HFFc6 (cell line): Measurements from ENCODE around the gene INTS15. TPM values are rescaled to one million over a fixed set of nuclear protein-coding genes. Genes with fewer than 3 reads are reported as not detected.

Experiments used
- DNase-seq: peaks from one replicate; pipeline ENCODE4 v3.0.0-alpha.2; 2018
- H3K27ac Mint-ChIP-seq: 2 replicates; pipeline ENCODE4 v1.8.0; 2020; ENCODE audit warnings: mild to moderate bottlenecking, mixed read lengths
- H3K27me3 Mint-ChIP-seq: 2 replicates; pipeline ENCODE4 v1.8.0; 2021; ENCODE audit warnings: mild to moderate bottlenecking, moderate library complexity, mixed read lengths; ENCODE audit not compliant: insufficient read depth
- H3K36me3 Mint-ChIP-seq: 2 replicates; pipeline ENCODE4 v1.8.0; 2021; ENCODE audit warnings: low read depth, mixed read lengths
- H3K4me1 Mint-ChIP-seq: 2 replicates; pipeline ENCODE4 v1.8.0; 2020; ENCODE audit warnings: low read depth, mixed read lengths
- H3K4me3 Mint-ChIP-seq: 2 replicates; pipeline ENCODE4 v1.8.0; 2020; ENCODE audit warnings: mild to moderate bottlenecking, moderate library complexity, mixed read lengths
- H3K9me3 Mint-ChIP-seq: 2 replicates; pipeline ENCODE4 v1.8.0; 2020; ENCODE audit warnings: mild to moderate bottlenecking, mixed read lengths
- CTCF ChIP-seq: fragments of 200-600 bp; sonication (generic); IDR thresholded peaks from 2 replicates; pipeline ENCODE4 v1.5.0; 2021; ENCODE audit warnings: antibody characterized with exemption, mild to moderate bottlenecking
- total RNA-seq, 6 experiments: library from RNA; stranded (reverse); fragmentation: NEBNext Ultra II Directional; extraction: Animal tissue kit (Norgen Biotek cat#: 25700); gene quantifications; 2 replicates in 1 of 6; 3 replicates in 5 of 6; pipeline ENCODE4 v1.2.3, GENCODE V29; 2021

INTS15 gene
- total RNA-seq, 6 experiments from 2014 or later, result 14.9 to 17.9 (median 17.4) TPM

- H3K27me3 Mint-ChIP-seq, result peaks cover 10% of the 10 kb centered on the region
- no peaks in the 10 kb centered on the region for H3K9me3 Mint-ChIP-seq
- no peak overlapping the region for H3K4me3 Mint-ChIP-seq
- no peak for DNase-seq
- no peaks in the 10 kb centered on the region for H3K4me1 Mint-ChIP-seq
- no peak overlapping the region for H3K27ac Mint-ChIP-seq
- no peaks in the 10 kb centered on the region for H3K36me3 Mint-ChIP-seq
- TF ChIP-seq CTCF, result no peak
These were observed 29.9 kb upstream of the INTS15 start for GRCh38 chr7:6559896-6560295.

GRCh38 chr7:6562106-6562505 is 27.7 kb upstream of the INTS15 start:
- H3K4me3 Mint-ChIP-seq, result no peak overlapping the region
- no peak for TF ChIP-seq CTCF
- H3K36me3 Mint-ChIP-seq, result no peaks in the 10 kb centered on the region
- no peak overlapping the region for H3K27ac Mint-ChIP-seq
- H3K9me3 Mint-ChIP-seq, result no peaks in the 10 kb centered on the region
- H3K4me1 Mint-ChIP-seq, result no peaks in the 10 kb centered on the region
- DNase-seq, result no peak
- H3K27me3 Mint-ChIP-seq, result peaks cover 13% of the 10 kb centered on the region

DNA sequence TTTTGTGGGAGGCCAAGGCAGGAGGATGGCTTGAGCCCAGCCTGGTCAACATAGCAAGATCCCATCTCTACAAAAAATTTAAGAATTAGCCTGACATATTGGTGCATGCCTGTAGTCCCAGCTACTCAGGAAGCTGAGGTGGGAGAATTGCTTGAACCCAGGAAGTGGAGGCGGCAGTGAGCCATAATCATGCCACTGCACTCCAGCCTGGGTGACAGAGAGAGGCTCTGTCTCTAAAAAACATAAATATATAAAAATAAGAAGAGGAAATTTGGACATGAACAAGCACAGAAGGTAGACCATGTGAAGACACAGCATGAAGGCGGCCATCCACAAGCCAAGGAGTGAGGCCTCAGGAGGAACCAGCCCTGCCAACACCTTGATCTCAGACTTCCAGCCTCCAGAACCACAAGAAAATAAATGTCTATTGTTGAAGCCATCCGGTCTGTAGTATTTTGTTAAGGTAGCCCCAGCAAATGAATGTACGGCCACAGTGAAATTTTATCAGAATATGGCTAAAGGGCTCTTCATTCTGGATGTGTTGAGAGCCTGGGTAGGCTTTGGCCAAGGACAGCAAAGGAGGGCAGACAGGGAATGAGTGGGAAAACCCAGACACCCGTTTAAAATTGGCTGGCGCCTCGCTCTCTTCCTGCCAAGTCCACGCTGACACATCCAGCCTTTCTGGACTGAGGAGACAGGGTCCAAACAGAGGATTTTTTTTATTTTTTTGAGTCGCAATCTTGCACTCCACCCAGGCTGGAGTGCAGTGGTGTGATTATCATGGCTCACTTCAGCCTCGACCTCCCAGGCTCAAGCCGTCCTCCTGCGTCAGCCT is 25.7 kb upstream of the INTS15 start:
- no peaks in the 10 kb centered on the region for H3K36me3 Mint-ChIP-seq
- DNase-seq, result no peak

GRCh38 chr7:6565655-6566054 is 24.2 kb upstream of the INTS15 start:
- no peak for TF ChIP-seq CTCF
- H3K9me3 Mint-ChIP-seq, result peaks cover 9% of the 10 kb centered on the region; the same call in 1 of the 2 replicates

More for the DNA sequence above, 25.7 kb upstream of the INTS15 start:
- Mint-ChIP-seq H3K9me3 (0 out of 2 replicates have a peak, but pooled peaks cover under 1% of the 10 kb centered on the region), H3K4me1 (no peaks in the 10 kb centered on the region), H3K4me3 (no peak overlapping the region), H3K27ac (no peak overlapping the region), H3K27me3 (peaks cover 11% of the 10 kb centered on the region)
- no peak for TF ChIP-seq CTCF

GRCh38 chr7:6567886-6568285 is 21.9 kb upstream of the INTS15 start:
- Mint-ChIP-seq H3K9me3 (peaks cover 9% of the 10 kb centered on the region; the same call in 1 of the 2 replicates), H3K27me3 (peaks cover 14% of the 10 kb centered on the region)

More at GRCh38 chr7:6565655-6566054, 24.2 kb upstream of the INTS15 start:
- no peak overlapping the region for H3K27ac Mint-ChIP-seq
- no peak overlapping the region for H3K4me3 Mint-ChIP-seq
- no peaks in the 10 kb centered on the region for H3K4me1 Mint-ChIP-seq
- H3K27me3 Mint-ChIP-seq, result peaks cover 14% of the 10 kb centered on the region
- DNase-seq, result no peak
- H3K36me3 Mint-ChIP-seq, result no peaks in the 10 kb centered on the region

More at GRCh38 chr7:6567886-6568285, 21.9 kb upstream of the INTS15 start:
- H3K27ac Mint-ChIP-seq, result no peak overlapping the region
- no peak overlapping the region for H3K4me3 Mint-ChIP-seq
- TF ChIP-seq CTCF, result no peak
- no peak for DNase-seq
- H3K4me1 Mint-ChIP-seq, result no peaks in the 10 kb centered on the region
- no peaks in the 10 kb centered on the region for H3K36me3 Mint-ChIP-seq
